CD8-positive, alpha-beta memory T cell (primary cell): ENCODE results near the gene ST3GAL5. TPM values are rescaled to one million over a fixed set of nuclear protein-coding genes. Genes with fewer than 3 reads are reported as not detected.

Experiments used
- CTCF ChIA-PET: fragments of 350-600 bp; sonication (Branson Sonifier 250); formaldehyde crosslinking; loops from one replicate; lab custom pipeline; 2021; ENCODE audit warnings: antibody characterized with exemption; lab: Charles Lee
- POLR2A ChIA-PET: fragments of 350-600 bp; sonication (Branson Sonifier 250); formaldehyde crosslinking; loops from one replicate; lab custom pipeline; 2021; ENCODE audit warnings: antibody characterized with exemption; lab: Charles Lee
- DNase-seq, 5 donors: peaks; one replicate each; pipeline versions ENCODE4 v3.0.0 to v3.0.0-alpha.2; 2020 to 2022; ENCODE audit warnings: mixed read lengths in 1 of 5
- H3K27ac ChIP-seq: one replicate; pipeline ENCODE4 v1.7.0; 2013; ENCODE audit warnings: low read depth, mild to moderate bottlenecking, low read length, moderate library complexity
- H3K27me3 ChIP-seq: 2 replicates; pipeline ENCODE4 v1.7.0; 2013; ENCODE audit warnings: low read length, mild to moderate bottlenecking; ENCODE audit not compliant: insufficient read depth, poor library complexity, severe bottlenecking
- H3K36me3 ChIP-seq: 2 replicates; pipeline ENCODE4 v1.7.0; 2013; ENCODE audit warnings: mild to moderate bottlenecking, low read length, moderate library complexity; ENCODE audit not compliant: insufficient read depth
- H3K4me1 ChIP-seq: 2 replicates; pipeline ENCODE4 v1.7.0; 2013; ENCODE audit warnings: mild to moderate bottlenecking, low read length, moderate library complexity; ENCODE audit not compliant: insufficient read depth
- H3K4me3 ChIP-seq: 2 replicates; pipeline ENCODE4 v1.7.0; 2013; ENCODE audit warnings: mild to moderate bottlenecking, low read length
- H3K9me3 ChIP-seq: 2 replicates; pipeline ENCODE4 v1.7.0; 2013; ENCODE audit warnings: mild to moderate bottlenecking, low read length
- H3K27ac Mint-ChIP-seq, 8 donors: one replicate each; pipeline ENCODE4 v1.8.0; 2020 to 2021; ENCODE audit warnings: mixed read lengths in 8 of 8, mild to moderate bottlenecking in 6 of 8, inconsistent platforms in 3 of 8, moderate library complexity in 3 of 8
- H3K27me3 Mint-ChIP-seq, 2 donors: one replicate each; pipeline ENCODE4 v1.8.0; 2020 to 2021; ENCODE audit warnings: mixed read lengths in 2 of 2, mild to moderate bottlenecking in 1 of 2, moderate library complexity in 1 of 2
- H3K36me3 Mint-ChIP-seq, 3 donors: one replicate each; pipeline ENCODE4 v1.8.0; 2020 to 2021; ENCODE audit warnings: mixed read lengths in 3 of 3, inconsistent platforms in 1 of 3, mild to moderate bottlenecking in 1 of 3
- H3K4me1 Mint-ChIP-seq, 3 donors: one replicate each; pipeline ENCODE4 v1.8.0; 2020 to 2021; ENCODE audit warnings: mixed read lengths in 3 of 3, inconsistent platforms in 1 of 3, mild to moderate bottlenecking in 1 of 3
- H3K4me3 Mint-ChIP-seq, 7 donors: one replicate each; pipeline ENCODE4 v1.8.0; 2020 to 2021; ENCODE audit warnings: mixed read lengths in 7 of 7, mild to moderate bottlenecking in 6 of 7, moderate library complexity in 4 of 7, inconsistent platforms in 2 of 7
- H3K9me3 Mint-ChIP-seq, 5 donors: one replicate each; pipeline ENCODE4 v1.8.0; 2020 to 2022; ENCODE audit warnings: mixed read lengths in 5 of 5, mild to moderate bottlenecking in 3 of 5, moderate library complexity in 2 of 5, inconsistent platforms in 1 of 5
- polyA plus RNA-seq: library from polyadenylated mRNA; unstranded; fragments of 300-500 nt; fragmentation: Illumina TruSeq; gene quantifications from one replicate; pipeline ENCODE4 v1.2.3, GENCODE V29; 2021
- total RNA-seq, 2 experiments: library from RNA; stranded (reverse); gene quantifications; one replicate each; pipeline ENCODE4 v1.2.3, GENCODE V29; 2021

ST3GAL5 gene
- total and polyA plus RNA-seq, 3 experiments from 2014 or later, result 11.1 to 21.8 (median 11.2) TPM

- H3K4me1 ChIP-seq, result no peaks in the 10 kb centered on the region
- CTCF ChIA-PET, result no interaction called here
- no peaks in the 10 kb centered on the region for H3K36me3 ChIP-seq
- H3K27me3 Mint-ChIP-seq, result peaks cover 13 to 47% of the 10 kb centered on the region in 2 donors
- no peaks in the 10 kb centered on the region for H3K27me3 ChIP-seq
- H3K4me1 Mint-ChIP-seq, result no peaks in the 10 kb centered on the region
- no peak overlapping the region for H3K4me3 Mint-ChIP-seq
- no peak for DNase-seq
- no peaks in the 10 kb centered on the region for H3K9me3 ChIP-seq
- no peak overlapping the region for H3K27ac ChIP-seq
- POLR2A ChIA-PET, result no interaction called here
- H3K27ac Mint-ChIP-seq, result no peak overlapping the region
- H3K36me3 Mint-ChIP-seq, result peaks cover 0 to 1% (median 0%) of the 10 kb centered on the region in 3 donors
- H3K4me3 ChIP-seq, result no peak overlapping the region
- peaks cover 0 to 1% (median 0%) of the 10 kb centered on the region in 5 donors for H3K9me3 Mint-ChIP-seq
These were observed 95.9 kb downstream of the ST3GAL5 start for GRCh38 chr2:85792783-85793441.

- peaks cover 0 to 1% (median 0%) of the 10 kb centered on the region in 3 donors for H3K36me3 Mint-ChIP-seq
- POLR2A ChIA-PET, result no interaction called here
- Histone ChIP-seq H3K36me3 (no peaks in the 10 kb centered on the region), H3K27me3 (no peaks in the 10 kb centered on the region), H3K27ac (no peak overlapping the region), H3K9me3 (no peaks in the 10 kb centered on the region), H3K4me1 (no peaks in the 10 kb centered on the region), H3K4me3 (no peak overlapping the region)
- H3K4me1 Mint-ChIP-seq, result no peaks in the 10 kb centered on the region
- DNase-seq, result no peak
- H3K4me3 Mint-ChIP-seq, result no peak overlapping the region
- CTCF ChIA-PET, result no interaction called here
- H3K27ac Mint-ChIP-seq, result peak overlapping the region in 1 of 8 donors; percentile 91
- peaks cover 0 to 1% (median 0%) of the 10 kb centered on the region in 5 donors for H3K9me3 Mint-ChIP-seq
- H3K27me3 Mint-ChIP-seq, result peaks cover 9 to 37% of the 10 kb centered on the region in 2 donors
These were observed 96.9 kb downstream of the ST3GAL5 start for GRCh38 chr2:85791704-85792565.

DNA sequence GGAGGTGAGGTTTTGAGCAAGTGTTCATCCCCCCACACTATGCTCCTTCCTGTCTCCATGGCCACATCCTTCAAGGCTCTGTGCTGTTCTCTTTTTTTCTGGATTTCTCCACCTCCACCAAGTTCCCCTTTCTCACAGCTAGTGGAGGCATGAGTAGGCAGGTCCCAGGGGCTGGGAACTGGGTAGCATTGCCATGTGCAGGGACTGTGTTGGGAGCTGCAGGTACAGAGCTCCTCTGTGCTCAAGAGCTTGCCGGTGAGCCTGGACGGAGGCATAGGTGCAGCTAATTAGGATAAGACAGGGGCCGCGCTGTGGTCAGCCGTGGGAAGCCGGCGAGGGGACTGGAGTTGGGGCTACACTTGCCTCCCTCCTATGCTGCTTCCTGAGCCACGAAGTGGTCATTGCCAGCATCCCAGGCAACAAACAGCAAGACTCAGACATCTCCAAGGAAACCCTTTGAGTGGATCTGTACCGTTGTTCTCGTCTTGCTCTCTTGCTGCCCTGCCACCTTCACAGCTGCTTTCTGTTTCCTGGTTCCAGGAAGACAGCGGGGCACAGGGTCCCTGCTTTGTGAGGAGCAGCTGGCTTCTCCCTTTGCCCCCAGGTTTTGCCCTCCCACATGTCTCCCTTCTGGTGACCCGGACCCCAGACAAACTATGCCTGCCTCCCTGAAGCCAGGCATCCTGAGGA, 98.1 kb downstream of the ST3GAL5 start:
- ChIA-PET CTCF (no interaction called here), POLR2A (no interaction called here)
- peaks cover 9 to 30% of the 10 kb centered on the region in 2 donors for H3K27me3 Mint-ChIP-seq

GRCh38 chr2:85790032-85790431, 98.8 kb downstream of the ST3GAL5 start:
- Mint-ChIP-seq H3K4me3 (peak overlapping the region in 1 of 7 donors; percentile 51), H3K27me3 (peaks cover 6 to 33% of the 10 kb centered on the region in 2 donors), H3K27ac (no peak overlapping the region), H3K36me3 (peaks cover 0 to 1% (median 0%) of the 10 kb centered on the region in 3 donors), H3K9me3 (no peaks in the 10 kb centered on the region), H3K4me1 (peaks cover 0 to 3% (median 2%) of the 10 kb centered on the region in 3 donors)
- Histone ChIP-seq H3K4me3 (no peak overlapping the region), H3K27me3 (no peaks in the 10 kb centered on the region), H3K4me1 (no peaks in the 10 kb centered on the region), H3K9me3 (no peaks in the 10 kb centered on the region), H3K27ac (no peak overlapping the region), H3K36me3 (no peaks in the 10 kb centered on the region)
- POLR2A ChIA-PET, result no interaction called here
- CTCF ChIA-PET, result no interaction called here
- no peak for DNase-seq

More for the DNA sequence above, 98.1 kb downstream of the ST3GAL5 start:
- peaks cover 0 to under 1% (median 0%) of the 10 kb centered on the region in 3 donors for H3K4me1 Mint-ChIP-seq
- no peak for DNase-seq
- H3K27ac Mint-ChIP-seq, result no peak overlapping the region
- no peaks in the 10 kb centered on the region for H3K27me3 ChIP-seq
- no peak overlapping the region for H3K4me3 ChIP-seq
- H3K4me1 ChIP-seq, result no peaks in the 10 kb centered on the region
- H3K36me3 ChIP-seq, result no peaks in the 10 kb centered on the region
- H3K9me3 ChIP-seq, result no peaks in the 10 kb centered on the region
- peaks cover 0 to 1% (median 0%) of the 10 kb centered on the region in 5 donors for H3K9me3 Mint-ChIP-seq
- no peak overlapping the region for H3K4me3 Mint-ChIP-seq
- peaks cover 0 to 1% (median 0%) of the 10 kb centered on the region in 3 donors for H3K36me3 Mint-ChIP-seq
- no peak overlapping the region for H3K27ac ChIP-seq

DNA sequence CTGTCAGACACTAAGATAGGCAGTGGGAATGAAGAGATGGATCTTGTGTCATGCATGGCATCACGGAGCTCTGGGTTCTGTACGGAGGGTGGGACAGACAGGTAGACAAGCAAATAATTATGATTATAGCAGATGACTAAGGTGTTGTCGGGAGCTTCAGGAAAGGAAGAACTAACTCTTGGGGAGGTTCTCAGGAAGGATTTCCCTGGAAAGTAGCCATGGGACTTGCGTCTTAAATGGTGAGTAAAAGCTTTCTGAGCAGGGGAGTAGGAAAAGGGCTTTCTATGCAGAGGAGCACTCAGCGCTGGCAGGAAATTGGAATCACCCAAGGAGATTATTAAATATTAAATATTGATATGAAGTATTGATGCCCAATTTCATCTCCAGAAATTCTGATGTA, 99.5 kb downstream of the ST3GAL5 start:
- Histone ChIP-seq H3K36me3 (no peaks in the 10 kb centered on the region), H3K4me1 (no peaks in the 10 kb centered on the region), H3K27ac (no peak overlapping the region), H3K4me3 (no peak overlapping the region), H3K9me3 (no peaks in the 10 kb centered on the region), H3K27me3 (no peaks in the 10 kb centered on the region)
- Mint-ChIP-seq H3K27ac (no peak overlapping the region), H3K4me3 (no peak overlapping the region), H3K27me3 (peaks cover 6 to 33% of the 10 kb centered on the region in 2 donors), H3K9me3 (no peaks in the 10 kb centered on the region), H3K4me1 (peaks cover 0 to 3% (median 2%) of the 10 kb centered on the region in 3 donors), H3K36me3 (peaks cover 0 to 1% (median 0%) of the 10 kb centered on the region in 3 donors)
- ChIA-PET POLR2A (no interaction called here), CTCF (no interaction called here)
- DNase-seq, result no peak

- H3K36me3 Mint-ChIP-seq, result peaks cover 0 to 1% (median 0%) of the 10 kb centered on the region in 3 donors
- POLR2A ChIA-PET, result no interaction called here
- Histone ChIP-seq H3K36me3 (no peaks in the 10 kb centered on the region), H3K27ac (no peak overlapping the region), H3K4me3 (no peak overlapping the region), H3K27me3 (no peaks in the 10 kb centered on the region), H3K4me1 (no peaks in the 10 kb centered on the region), H3K9me3 (no peaks in the 10 kb centered on the region)
- no peak overlapping the region for H3K27ac Mint-ChIP-seq
- H3K9me3 Mint-ChIP-seq, result no peaks in the 10 kb centered on the region
- no peak overlapping the region for H3K4me3 Mint-ChIP-seq
- peaks cover 6 to 29% of the 10 kb centered on the region in 2 donors for H3K27me3 Mint-ChIP-seq
- H3K4me1 Mint-ChIP-seq, result peaks cover 0 to 3% (median 2%) of the 10 kb centered on the region in 3 donors
- DNase-seq, result peak in 1 of 5 donors; percentile 10
- CTCF ChIA-PET, result no interaction called here
These were observed 100.2 kb downstream of the ST3GAL5 start for GRCh38 chr2:85788603-85789002.

GRCh38 chr2:85787981-85788340, 100.8 kb downstream of the ST3GAL5 start:
- Histone ChIP-seq H3K36me3 (no peaks in the 10 kb centered on the region), H3K4me1 (no peaks in the 10 kb centered on the region), H3K9me3 (no peaks in the 10 kb centered on the region), H3K27ac (no peak overlapping the region), H3K27me3 (no peaks in the 10 kb centered on the region), H3K4me3 (no peak overlapping the region)
- peaks cover 0 to 3% (median 2%) of the 10 kb centered on the region in 3 donors for H3K4me1 Mint-ChIP-seq
- ChIA-PET POLR2A (no interaction called here), CTCF (no interaction called here)
- no peaks in the 10 kb centered on the region for H3K9me3 Mint-ChIP-seq
- H3K4me3 Mint-ChIP-seq, result no peak overlapping the region
- H3K36me3 Mint-ChIP-seq, result peaks cover 0 to 1% (median 0%) of the 10 kb centered on the region in 3 donors
- H3K27ac Mint-ChIP-seq, result peak overlapping the region in 1 of 8 donors; percentile 14
- H3K27me3 Mint-ChIP-seq, result peaks cover 3 to 23% of the 10 kb centered on the region in 2 donors
- peak in 1 of 5 donors; percentile 42 for DNase-seq
